SIG-M5 treated with dmso at 0.1 percent for 504 hours (cell line): Measurements from ENCODE around the gene SLC41A3.

ENCODE experiments used
- DNase-seq: peaks from one replicate; lab custom pipeline; 2025; ENCODE audit not compliant: unreplicated experiment; lab: John Stamatoyannopoulos, UW

The SLC41A3 gene

GRCh38 chr3:126121074-126121473 lies 37.1 kb upstream of the SLC41A3 start:
- DNase-seq, result no peak

DNA sequence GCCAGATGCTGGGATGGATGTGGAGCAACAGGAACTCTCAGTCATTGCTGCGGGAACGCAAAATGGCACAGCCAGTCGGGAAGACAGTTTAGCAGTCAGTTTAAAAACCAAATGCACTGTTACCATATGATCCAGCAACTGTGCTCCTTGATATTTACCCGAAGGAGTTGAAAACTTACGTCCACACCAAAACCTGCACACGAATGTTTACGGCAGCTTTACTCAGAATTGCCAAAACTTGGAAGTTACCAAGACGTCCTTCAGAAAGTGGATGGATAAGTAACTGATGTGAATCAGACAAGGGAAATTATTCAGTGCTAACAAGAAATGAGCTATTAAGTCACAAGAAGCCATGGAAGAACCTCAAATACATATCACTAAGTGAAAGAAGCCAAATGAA lies 36.1 kb upstream of the SLC41A3 start:
- no peak for DNase-seq

- no peak for DNase-seq
These were observed 35.2 kb upstream of the SLC41A3 start for GRCh38 chr3:126119008-126119675.

DNA sequence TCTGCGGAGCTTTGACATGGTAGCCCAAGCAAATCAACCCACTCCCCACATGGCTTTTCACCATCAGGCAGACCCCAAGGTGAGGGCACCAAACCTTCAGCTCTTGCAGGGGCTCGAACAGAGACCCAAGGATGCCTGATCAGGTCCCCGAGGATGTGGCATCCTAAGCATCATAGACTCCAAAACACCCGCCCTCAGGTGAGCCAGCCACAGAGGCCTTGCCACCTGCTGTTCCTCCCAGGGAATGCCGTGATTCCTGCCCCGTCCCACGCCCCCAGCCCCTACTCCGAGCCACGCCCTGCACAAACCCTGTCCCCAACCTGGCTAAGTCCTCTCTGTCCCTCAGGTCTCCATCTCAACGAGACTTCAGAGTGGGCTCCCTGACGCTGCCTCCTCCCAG lies 34.7 kb upstream of the SLC41A3 start:
- no peak for DNase-seq

GRCh38 chr3:126117786-126118185 lies 33.9 kb upstream of the SLC41A3 start:
- DNase-seq, result no peak

DNA sequence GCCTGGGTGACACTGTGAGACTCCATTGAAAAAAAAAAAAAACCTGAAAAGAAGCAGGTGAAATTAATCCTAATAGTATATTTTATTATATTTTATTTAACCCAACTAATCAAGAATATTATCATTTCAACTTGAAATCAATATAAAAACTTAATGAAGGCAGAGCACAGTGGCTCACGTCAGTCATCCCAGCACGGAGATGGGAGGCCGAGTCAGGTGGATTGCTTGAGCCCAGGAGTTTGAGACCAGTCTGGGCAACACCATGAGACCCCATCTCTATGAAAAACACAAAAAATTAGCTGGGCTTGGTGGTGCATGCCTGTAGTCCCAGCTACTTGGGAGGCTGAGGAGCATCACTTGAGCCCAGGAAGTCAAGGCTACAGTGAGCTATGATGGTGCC lies 33.3 kb upstream of the SLC41A3 start:
- DNase-seq, result no peak

GRCh38 chr3:126116526-126116925 lies 32.6 kb upstream of the SLC41A3 start:
- DNase-seq, result no peak

- no peak for DNase-seq
These were observed 30.8 kb upstream of the SLC41A3 start for GRCh38 chr3:126114443-126115386.

DNA sequence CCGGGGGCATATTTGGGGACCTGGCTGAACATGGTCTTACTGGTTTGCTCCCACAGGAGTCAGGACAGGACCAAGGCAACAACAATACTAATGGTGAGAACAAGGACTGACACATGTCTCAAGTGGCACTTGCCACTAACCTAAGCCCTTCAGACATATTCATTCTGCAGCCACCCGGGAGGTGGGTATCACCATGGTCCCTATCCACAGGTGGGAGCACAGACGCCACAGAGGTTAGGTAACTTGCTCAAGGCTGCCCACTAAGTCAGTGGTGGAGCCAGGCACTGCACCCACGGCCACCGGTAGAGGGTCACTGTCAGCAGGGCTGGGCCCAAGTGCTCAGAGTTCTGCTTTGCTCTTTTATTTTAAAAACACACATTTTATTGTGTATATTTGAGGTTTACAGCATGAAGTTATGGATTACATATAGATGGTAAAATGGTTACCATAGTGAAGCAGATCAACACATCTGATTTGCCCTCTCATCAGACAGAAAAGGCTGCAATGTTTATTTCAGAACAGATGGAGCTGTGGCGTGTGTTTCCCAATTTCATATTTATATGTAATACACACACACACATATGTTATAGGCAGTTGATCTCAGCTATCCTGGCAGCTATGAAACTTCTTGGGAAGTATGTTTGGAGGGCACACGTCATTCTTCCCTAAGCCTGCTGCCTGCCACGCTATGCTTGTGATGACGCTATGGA lies 30.0 kb upstream of the SLC41A3 start:
- no peak for DNase-seq

- DNase-seq, result no peak
These were observed 29.3 kb upstream of the SLC41A3 start for GRCh38 chr3:126113238-126113555.

GRCh38 chr3:126112531-126113237 lies 28.8 kb upstream of the SLC41A3 start:
- no peak for DNase-seq

GRCh38 chr3:126111566-126112475 lies 27.9 kb upstream of the SLC41A3 start:
- DNase-seq, result no peak

DNA sequence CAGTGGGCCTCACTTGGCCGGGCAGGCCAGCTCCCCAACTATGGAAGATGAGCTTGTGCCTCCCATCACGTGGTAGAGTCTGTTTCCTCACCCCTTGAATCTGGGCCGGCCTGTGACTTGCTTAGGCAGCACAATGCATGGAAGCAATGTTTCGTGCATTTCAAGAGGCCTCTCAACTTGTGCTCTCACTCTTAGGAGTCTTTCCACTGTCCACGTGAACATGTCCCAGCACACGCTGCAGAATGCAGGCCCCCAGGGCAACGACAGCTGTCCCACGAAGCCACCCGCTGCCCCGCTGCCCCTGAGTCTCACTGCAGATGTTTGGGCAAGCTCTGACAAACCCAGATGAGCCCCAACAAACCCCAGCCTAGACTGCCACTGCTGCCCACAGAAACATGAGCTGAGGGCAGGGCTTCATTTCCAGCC lies 27.2 kb upstream of the SLC41A3 start:
- no peak for DNase-seq

- DNase-seq, result no peak
These were observed 26.7 kb upstream of the SLC41A3 start for GRCh38 chr3:126110431-126111125.

GRCh38 chr3:126109880-126110235 lies 25.9 kb upstream of the SLC41A3 start:
- DNase-seq, result no peak

DNA sequence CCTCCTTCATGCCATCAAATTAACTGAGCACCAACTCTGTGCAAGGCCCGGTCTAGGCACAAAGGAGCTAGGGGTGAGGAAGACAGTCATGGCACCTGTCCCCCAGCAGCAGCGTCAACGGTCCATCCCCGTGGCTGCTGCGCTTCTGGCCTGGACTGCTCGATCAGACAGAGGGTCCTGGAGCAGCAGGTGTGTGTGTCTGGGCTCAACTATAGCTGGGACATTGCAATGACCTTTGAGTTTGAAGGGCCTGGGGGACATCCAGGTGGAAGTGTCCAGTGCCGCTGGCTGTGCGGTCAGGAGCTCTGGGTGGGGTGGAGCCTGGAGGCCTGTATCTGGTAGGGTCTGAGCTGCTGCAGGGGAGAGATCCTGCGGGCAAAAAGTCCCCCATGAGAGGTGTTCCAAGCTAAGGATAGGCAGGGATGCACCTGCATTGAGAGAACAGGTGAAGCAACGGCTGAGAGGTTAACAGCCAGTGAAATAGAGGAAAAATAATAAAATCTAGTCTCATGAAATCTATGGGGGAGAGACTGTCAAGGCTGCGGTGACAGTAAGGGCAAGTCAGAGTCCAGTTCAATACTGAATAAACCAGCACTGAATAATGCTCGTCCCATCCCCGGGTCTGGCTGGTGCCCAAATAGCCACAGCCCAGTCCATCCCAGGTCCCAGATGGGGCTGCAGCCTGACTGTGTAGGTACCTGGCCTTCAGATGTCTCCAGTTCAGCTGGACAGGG lies 25.4 kb upstream of the SLC41A3 start:
- no peak for DNase-seq

GRCh38 chr3:126108676-126109050 lies 24.7 kb upstream of the SLC41A3 start:
- no peak for DNase-seq

DNA sequence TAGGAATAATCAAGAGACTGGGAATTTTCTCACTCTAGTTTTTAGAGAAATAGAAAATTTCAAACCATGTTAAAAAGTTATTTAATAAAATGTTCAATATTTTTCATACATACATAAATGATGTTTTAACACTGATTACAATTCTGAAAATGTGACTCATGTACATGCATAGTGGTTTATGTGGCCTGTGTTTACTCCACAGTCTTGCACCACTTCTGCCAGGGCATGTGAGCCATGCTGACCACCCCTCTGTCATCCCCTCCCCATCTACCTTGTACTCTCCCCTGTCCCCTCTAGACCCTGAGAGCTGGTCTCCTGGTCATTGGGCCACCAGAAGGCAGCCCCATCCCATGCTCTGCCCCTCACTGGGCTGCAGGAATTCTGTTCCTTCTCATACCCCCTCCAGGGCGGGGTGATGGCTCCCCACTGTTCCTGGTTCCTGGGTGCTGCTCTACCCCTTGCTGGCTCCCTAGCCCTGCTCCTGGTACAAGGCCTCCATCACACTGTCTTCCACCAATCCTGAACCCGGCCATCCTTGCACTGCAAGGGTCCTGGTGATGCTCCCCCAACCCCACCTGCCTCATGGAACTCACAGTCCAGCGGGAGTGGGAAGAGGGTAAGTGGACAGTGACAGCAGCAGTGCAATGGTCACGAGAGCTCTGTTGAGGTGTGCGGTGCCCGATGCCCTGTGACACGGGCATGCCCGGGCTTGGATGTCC lies 24.2 kb upstream of the SLC41A3 start:
- DNase-seq, result no peak
